ENCODE measurements around the gene PDE6B. TPM values are rescaled to one million over a fixed set of nuclear protein-coding genes. Genes with fewer than 3 reads are reported as not detected.

PDE6B gene
- total RNA-seq, 4 donors from 2014 or later = 0.81 to 5.5 (median 1.8) TPM

DNA sequence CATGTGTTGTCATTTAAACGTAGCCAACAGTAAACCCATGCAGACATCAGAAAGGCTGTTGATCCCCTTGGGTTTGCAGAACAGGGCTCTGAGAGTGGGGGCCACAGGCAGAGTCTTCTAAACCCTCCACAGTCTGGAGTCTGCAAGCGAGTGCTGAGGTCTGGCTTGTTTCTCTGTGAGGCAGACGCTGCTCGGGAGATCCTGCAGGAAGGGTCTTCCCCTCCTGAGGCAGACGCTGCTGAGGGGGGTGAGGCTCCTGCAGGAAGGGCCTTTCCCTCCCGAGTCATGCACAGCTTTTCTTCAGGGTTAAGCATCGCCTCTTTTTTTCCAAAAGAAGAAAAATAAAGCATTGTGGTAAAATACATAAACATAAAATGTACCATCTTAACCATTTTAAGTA, 17.1 kb upstream of the PDE6B start:
- ATAC-seq = no peak
- TF ChIP-seq POLR2A (IDR thresholded peaks at IDR 0.05) (no peak), POLR2AphosphoS5 (IDR thresholded peaks at IDR 0.05) (no peak), EP300 (IDR thresholded peaks at IDR 0.05) (no peak)
- TF ChIP-seq, protein P1, sequence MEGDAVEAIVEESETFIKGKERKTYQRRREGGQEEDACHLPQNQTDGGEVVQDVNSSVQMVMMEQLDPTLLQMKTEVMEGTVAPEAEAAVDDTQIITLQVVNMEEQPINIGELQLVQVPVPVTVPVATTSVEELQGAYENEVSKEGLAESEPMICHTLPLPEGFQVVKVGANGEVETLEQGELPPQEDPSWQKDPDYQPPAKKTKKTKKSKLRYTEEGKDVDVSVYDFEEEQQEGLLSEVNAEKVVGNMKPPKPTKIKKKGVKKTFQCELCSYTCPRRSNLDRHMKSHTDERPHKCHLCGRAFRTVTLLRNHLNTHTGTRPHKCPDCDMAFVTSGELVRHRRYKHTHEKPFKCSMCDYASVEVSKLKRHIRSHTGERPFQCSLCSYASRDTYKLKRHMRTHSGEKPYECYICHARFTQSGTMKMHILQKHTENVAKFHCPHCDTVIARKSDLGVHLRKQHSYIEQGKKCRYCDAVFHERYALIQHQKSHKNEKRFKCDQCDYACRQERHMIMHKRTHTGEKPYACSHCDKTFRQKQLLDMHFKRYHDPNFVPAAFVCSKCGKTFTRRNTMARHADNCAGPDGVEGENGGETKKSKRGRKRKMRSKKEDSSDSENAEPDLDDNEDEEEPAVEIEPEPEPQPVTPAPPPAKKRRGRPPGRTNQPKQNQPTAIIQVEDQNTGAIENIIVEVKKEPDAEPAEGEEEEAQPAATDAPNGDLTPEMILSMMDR (IDR thresholded peaks at IDR 0.05) = no peak
- Histone ChIP-seq H3K9me3 (no peaks in the 10 kb centered on the region), H3K27me3 (peaks cover 77% of the 10 kb centered on the region), H3K27ac (no peak overlapping the region), H3K4me1 (no peaks in the 10 kb centered on the region), H3K36me3 (no peaks in the 10 kb centered on the region), H3K4me3 (no peak overlapping the region)
- WGBS, 2 donors (ENCODE audit: low coverage in 1 of 2) = 27 to 33% methylated on average over 2 to 7 of the region's 7 CpGs

DNA sequence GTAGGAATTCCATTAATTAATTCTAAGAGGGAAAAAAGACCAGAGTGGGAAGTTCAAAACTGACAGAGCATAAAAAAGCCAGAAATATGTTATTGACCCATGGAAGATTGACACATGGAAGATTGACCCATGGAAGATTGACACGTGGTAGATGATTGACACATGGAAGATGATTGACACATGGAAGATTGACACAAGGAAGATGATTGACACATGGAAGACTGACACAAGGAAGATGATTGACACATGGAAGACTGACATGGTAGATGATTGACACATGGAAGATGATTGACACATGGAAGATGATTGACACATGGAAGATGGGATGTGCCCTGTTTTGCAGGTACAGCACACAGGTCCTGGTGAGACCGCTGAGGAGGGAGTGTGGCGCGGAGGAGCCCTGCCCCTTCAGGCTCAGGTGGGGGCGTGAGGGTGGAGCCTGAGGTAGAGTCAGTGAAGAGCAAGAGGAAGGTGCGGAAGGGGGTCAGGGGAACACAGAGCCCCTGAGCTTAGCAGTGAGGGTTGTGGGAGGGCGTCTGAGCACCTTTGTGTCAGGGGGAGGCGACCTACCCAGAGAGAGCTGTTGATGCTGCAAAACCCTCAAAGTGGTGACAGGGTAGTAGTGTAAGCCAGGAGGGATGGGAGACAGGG, 15.8 kb upstream of the PDE6B start:
- TF ChIP-seq, protein P1 (IDR thresholded peaks at IDR 0.05) = no peak
- Histone ChIP-seq H3K27ac (no peak overlapping the region), H3K4me1 (no peaks in the 10 kb centered on the region), H3K27me3 (peaks cover 77% of the 10 kb centered on the region), H3K4me3 (no peak overlapping the region), H3K9me3 (no peaks in the 10 kb centered on the region), H3K36me3 (no peaks in the 10 kb centered on the region)
- no peak for ATAC-seq
- WGBS, 2 donors (ENCODE audit: low coverage in 1 of 2) = 57 to 82% methylated on average over 4 to 7 of the region's 8 CpGs

DNA sequence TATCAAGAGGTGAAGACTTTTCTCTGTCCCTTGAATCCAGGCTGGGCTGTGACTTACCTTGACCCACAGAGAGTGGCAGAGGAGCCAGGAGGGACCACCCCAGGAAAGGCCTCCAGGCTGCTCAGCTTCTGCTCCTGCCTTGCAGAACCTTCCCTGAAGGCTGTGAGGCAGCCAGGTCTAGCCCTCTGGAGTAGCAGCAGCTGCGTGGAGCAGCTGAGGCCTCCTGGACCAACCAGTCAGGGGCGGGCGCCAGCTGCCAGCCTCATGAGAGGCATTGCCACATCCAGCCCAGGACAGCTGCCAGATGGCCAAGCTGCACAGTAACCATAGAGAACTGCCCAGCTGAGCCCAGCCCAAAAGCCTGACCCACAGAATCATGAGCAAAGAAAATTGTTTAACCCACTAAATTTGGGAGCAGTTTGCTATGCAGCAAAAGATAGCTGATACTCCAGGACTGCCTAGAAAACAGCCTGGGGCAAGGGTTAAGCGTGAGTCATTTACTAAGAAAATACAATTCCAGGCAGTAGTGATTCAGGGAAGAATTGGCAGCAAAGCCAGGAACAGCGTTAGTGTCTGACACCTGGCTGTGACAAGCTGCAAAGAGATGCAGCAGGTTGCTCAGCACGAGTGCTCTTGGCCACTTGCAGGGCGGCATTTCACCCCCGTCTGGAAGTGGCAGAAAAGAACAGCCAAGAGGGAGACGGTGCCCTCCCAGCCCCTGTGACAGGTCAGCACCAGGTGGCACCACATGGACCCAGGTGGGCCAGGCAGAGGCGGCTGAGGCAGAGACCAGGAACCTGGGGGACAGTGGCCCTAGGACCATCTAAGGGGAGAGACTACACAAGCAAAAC, 14.7 kb upstream of the PDE6B start:
- TF ChIP-seq EP300 (IDR thresholded peaks at IDR 0.05) = no peak
- TF ChIP-seq POLR2A (IDR thresholded peaks at IDR 0.05) = no peak
- TF ChIP-seq, protein P1 (IDR thresholded peaks at IDR 0.05) = no peak
- no peak for TF ChIP-seq POLR2AphosphoS5 (IDR thresholded peaks at IDR 0.05)
- Histone ChIP-seq H3K27me3 (peaks cover 71% of the 10 kb centered on the region), H3K27ac (no peak overlapping the region), H3K4me3 (no peak overlapping the region), H3K36me3 (no peaks in the 10 kb centered on the region), H3K4me1 (no peaks in the 10 kb centered on the region), H3K9me3 (no peaks in the 10 kb centered on the region)
- WGBS, 2 donors (ENCODE audit: low coverage in 1 of 2) = 42 to 46% methylated on average over 5 of the region's 10 CpGs
- ATAC-seq = no peak

DNA sequence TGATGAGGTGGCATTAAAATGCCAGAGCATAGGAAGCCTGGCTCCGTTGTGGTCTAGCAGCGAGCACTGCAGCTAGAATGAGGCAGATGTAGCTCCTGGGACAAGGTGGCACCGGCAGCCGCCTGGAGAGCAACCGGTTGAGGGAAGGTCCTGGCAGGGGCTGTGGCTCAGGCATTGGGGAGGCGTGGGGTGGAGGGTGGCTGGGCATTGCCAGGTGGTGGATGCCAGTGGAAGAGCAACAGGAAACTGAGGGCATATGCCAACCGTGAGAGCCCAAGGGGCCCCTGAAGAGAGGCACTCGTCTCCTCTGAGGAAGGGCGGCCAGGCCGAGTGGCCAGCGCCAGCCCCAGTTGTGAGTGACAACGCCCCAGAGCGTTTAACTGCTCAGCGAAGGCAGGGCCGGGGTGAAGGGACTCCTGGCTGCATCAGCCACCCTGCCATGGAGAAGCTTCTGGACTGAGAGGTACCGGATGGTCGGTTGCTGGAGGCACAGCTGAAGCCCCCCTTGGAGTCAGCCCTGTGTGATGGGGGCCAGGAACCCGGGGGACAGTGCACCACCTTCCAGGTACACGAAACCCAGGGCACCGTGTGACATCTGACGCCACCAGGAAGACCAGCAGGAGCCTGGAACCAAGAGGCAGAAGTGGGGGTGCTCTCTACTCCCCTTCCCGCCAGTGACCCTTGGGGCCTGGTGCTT, 13.2 kb upstream of the PDE6B start:
- no peaks in the 10 kb centered on the region for H3K4me1 ChIP-seq
- 40% methylated on average over 1 of the region's 22 CpGs; no CpG with 5 or more reads in 1 of the 2 donors for WGBS, 2 donors (ENCODE audit: low coverage in 1 of 2)
- no peaks in the 10 kb centered on the region for H3K9me3 ChIP-seq
- ATAC-seq = no peak
- TF ChIP-seq POLR2A (IDR thresholded peaks at IDR 0.05) = no peak
- TF ChIP-seq, protein P1 (IDR thresholded peaks at IDR 0.05) = no peak
- H3K27me3 ChIP-seq = peaks cover 66% of the 10 kb centered on the region
- no peak overlapping the region for H3K4me3 ChIP-seq
- no peak overlapping the region for H3K27ac ChIP-seq
- no peaks in the 10 kb centered on the region for H3K36me3 ChIP-seq

Measured in gastroesophageal sphincter (tissue), 4 donors.